NB4 (cell line): ENCODE results near the gene TNKS1BP1.

Experiments used
- DNase-seq: peaks from one replicate; pipeline ENCODE4 v3.0.0; 2010; ENCODE audit warnings: low read depth
- H3K4me3 ChIP-seq: one replicate; pipeline ENCODE4 v1.5.1; 2011; ENCODE audit warnings: mild to moderate bottlenecking, low read depth, low read length, moderate library complexity
- MYC ChIP-seq: IDR thresholded peaks from 2 replicates; pipeline ENCODE4 v1.6.1; 2011; ENCODE audit warnings: low read depth, low read length
- POLR2A ChIP-seq: IDR thresholded peaks from 2 replicates; pipeline ENCODE4 v1.6.1; 2011; ENCODE audit warnings: mild to moderate bottlenecking; ENCODE audit not compliant: insufficient read length; ENCODE audit errors: extremely low read depth
- TF ChIP-seq, protein P1 (sequence below): IDR thresholded peaks from one replicate; pipeline ENCODE4 v1.5.1; 2012; ENCODE audit warnings: low read depth, low read length
- TF ChIP-seq, protein P2 (sequence below): IDR thresholded peaks from 2 replicates; pipeline ENCODE4 v1.6.1; 2011; ENCODE audit warnings: low read depth, low read length

Gene TNKS1BP1

DNA sequence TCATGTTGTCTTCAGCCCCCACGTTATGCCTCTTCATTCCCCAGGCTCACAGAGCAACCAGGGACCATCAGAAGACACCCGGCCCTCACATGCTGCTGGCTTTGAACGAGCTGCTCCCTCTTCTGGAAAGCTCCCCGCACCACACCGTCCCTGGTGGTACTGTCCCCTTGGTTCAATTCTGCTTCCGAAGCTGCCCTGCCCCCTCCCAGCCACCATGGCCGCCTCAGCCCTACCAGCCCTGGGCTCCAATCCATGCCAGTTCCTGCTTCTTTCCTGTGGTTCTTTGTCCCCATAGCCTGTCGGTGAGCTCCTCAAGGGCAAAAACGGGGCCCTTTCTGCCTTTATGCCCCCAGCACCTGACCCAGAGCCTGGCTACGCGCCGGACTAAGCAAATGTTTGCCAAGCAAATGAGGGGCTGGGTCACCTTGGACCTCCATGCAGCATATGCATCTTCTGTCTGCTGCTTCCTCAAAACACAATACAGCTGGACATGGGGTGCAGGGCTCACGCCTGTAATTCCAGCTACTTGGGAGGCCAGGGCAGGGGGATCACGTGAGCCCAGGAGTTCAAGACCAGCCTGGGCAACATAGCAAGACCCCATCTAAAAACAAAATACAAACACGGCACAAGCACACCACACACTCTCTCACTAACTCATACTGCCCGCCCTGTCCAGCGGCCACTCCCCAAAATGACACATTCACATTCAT, 21.3 kb downstream of the TNKS1BP1 start:
- DNase-seq, result no peak
- TF ChIP-seq MYC, result no peak
- TF ChIP-seq, protein P1, sequence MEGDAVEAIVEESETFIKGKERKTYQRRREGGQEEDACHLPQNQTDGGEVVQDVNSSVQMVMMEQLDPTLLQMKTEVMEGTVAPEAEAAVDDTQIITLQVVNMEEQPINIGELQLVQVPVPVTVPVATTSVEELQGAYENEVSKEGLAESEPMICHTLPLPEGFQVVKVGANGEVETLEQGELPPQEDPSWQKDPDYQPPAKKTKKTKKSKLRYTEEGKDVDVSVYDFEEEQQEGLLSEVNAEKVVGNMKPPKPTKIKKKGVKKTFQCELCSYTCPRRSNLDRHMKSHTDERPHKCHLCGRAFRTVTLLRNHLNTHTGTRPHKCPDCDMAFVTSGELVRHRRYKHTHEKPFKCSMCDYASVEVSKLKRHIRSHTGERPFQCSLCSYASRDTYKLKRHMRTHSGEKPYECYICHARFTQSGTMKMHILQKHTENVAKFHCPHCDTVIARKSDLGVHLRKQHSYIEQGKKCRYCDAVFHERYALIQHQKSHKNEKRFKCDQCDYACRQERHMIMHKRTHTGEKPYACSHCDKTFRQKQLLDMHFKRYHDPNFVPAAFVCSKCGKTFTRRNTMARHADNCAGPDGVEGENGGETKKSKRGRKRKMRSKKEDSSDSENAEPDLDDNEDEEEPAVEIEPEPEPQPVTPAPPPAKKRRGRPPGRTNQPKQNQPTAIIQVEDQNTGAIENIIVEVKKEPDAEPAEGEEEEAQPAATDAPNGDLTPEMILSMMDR, result no peak
- TF ChIP-seq, protein P2, sequence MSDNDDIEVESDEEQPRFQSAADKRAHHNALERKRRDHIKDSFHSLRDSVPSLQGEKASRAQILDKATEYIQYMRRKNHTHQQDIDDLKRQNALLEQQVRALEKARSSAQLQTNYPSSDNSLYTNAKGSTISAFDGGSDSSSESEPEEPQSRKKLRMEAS, result no peak
- TF ChIP-seq POLR2A, result no peak
- no peak overlapping the region for H3K4me3 ChIP-seq

DNA sequence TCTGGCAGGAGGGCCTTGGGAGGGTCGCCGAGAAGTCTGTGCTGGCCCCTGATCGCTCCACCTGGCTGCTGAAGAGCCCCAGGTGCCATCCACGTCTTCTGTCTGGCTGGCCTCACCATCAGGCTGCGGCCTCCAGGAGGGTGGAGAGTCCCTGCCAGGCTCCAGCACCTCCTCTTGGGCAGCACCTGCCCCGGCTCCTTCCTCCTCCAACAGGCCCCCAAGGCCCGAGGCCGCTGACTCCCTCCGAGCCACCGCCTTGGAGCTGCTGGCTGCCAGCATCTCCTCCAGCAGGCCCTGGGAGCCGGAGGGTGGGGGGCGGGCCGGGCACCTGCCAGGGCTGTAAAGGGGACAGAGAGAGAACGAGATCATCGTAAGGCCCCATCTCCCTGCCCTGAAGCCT, 22.3 kb downstream of the TNKS1BP1 start:
- no peak overlapping the region for H3K4me3 ChIP-seq
- TF ChIP-seq, protein P1, result no peak
- no peak for TF ChIP-seq MYC
- TF ChIP-seq, protein P2, result no peak
- TF ChIP-seq POLR2A, result no peak
- no peak for DNase-seq

DNA sequence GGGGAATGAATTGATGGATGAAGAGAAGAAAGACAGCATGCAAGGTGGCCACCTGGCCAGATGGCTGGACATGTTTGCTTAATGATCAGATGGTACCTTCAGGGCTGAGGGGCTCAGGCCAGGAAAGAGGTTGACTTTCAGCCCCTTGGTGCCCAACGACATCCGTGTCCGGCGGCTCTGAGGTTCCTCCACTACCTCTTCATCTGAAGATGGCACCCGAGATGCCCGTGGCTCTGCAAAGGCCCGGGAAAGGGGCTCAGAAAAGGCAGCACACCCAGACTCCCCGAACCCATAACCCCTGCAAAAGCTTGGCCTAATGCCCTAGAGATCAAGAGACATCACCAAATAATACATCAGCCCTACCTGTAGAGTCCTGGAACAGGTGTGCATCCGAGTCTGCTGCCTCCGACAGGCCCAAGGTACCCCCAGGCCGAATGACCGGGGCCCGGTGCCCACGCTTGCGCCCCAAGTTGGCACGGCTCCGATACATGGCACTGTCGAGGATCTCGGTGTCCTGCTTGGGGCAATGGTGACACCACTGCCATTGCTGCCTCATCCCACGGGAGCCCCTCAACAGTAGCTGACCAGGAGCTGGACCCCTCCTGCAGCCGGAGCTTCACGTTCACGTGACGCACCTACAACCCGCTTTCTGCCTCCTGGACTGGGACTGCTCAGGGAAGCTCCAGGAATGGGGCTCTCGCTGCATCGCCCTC, 22.9 kb downstream of the TNKS1BP1 start:
- no peak for DNase-seq
- no peak for TF ChIP-seq MYC
- TF ChIP-seq, protein P2, result no peak
- TF ChIP-seq POLR2A, result no peak
- TF ChIP-seq, protein P1, result no peak
- no peak overlapping the region for H3K4me3 ChIP-seq

DNA sequence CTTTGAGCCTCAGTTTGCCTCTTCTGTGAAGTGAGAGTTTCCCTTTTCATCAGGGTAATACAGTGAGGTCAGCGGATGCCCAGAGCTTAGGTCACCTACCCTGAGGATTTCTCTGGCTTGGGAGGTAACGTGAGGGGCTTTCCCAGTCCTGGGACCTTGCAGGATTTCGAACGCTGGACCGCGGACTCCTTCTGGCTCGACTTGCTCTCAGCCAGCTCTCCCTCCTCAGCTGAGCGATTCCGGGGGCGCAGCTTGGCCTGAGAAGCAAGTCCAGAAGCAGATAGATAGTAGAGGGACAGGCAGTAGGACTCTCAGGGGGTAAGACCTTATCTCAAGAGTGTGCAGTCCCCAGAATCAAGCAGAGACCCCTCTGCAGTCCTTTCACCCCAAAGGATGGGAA, 24.0 kb downstream of the TNKS1BP1 start:
- TF ChIP-seq POLR2A (no peak), MYC (no peak)
- TF ChIP-seq, protein P2, result no peak
- TF ChIP-seq, protein P1, result no peak
- H3K4me3 ChIP-seq, result no peak overlapping the region
- no peak for DNase-seq

DNA sequence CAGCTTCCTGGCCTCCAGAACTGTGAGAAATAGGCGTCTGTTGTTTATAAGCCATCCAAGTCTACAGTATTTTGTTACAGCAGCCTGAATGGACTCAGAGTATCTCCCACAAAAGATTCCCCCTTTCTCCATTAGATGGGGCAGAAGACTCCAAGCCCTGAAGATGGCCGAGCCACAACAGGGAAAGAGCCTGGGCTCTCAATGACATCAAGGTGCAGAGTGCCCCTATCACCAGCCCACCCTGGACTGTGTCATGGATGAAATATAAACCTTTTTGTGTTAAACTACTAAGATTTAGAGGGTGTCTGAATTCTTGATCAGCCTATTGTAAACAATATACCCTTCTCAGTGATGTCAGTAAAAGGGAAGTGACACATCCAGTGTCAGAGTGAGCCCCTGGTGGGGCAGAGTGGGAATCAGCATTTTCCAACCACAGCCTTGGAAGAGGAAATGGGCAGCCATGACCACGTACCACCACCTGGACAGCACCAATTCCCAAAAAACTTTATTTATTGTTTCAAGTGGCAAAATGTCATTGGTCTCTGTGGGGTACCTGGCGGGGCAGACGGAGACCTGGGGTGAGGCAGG, 25.5 kb downstream of the TNKS1BP1 start:
- DNase-seq, result no peak
- no peak overlapping the region for H3K4me3 ChIP-seq
- no peak for TF ChIP-seq MYC
- no peak for TF ChIP-seq POLR2A
- TF ChIP-seq, protein P2, result no peak
- TF ChIP-seq, protein P1, result no peak
